ENCODE data around the gene GRIN1. TPM values are rescaled to one million over a fixed set of nuclear protein-coding genes. Genes with fewer than 3 reads are reported as not detected.

The GRIN1 gene
- under 1 TPM in 1 of 4 donors, not detected in 3; 0.20 TPM for polyA plus RNA-seq (ENCODE audit: insufficient read length in 4 of 4)

DNA sequence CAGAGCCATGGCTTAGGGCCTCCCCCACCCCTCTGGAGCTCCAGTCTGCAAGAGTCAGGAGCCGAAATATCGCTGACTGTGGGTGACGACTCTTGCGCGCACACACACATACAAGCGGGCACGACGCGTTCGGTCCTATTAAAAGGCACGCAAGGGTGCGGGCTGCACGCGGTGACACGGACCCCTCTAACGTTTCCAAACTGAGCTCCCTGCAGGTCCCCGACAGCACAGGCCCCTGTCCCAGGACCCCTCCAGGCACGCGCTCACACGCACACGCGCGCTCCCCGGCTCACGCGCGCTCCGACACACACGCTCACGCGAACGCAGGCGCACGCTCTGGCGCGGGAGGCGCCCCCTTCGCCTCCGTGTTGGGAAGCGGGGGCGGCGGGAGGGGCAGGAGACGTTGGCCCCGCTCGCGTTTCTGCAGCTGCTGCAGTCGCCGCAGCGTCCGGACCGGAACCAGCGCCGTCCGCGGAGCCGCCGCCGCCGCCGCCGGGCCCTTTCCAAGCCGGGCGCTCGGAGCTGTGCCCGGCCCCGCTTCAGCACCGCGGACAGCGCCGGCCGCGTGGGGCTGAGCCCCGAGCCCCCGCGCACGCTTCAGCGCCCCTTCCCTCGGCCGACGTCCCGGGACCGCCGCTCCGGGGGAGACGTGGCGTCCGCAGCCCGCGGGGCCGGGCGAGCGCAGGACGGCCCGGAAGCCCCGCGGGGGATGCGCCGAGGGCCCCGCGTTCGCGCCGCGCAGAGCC, at the start of gene GRIN1:
TSS of gene GRIN1 (plus strand) at position 433 of the 746 bp plus-strand sequence. CDS start 333 bp downstream, outside the sequence.
- peak in 2 of 4 donors; percentile 34 to 42 for DNase-seq (ENCODE audit: low read depth in 4 of 4, low spot score in 3 of 4)

DNA sequence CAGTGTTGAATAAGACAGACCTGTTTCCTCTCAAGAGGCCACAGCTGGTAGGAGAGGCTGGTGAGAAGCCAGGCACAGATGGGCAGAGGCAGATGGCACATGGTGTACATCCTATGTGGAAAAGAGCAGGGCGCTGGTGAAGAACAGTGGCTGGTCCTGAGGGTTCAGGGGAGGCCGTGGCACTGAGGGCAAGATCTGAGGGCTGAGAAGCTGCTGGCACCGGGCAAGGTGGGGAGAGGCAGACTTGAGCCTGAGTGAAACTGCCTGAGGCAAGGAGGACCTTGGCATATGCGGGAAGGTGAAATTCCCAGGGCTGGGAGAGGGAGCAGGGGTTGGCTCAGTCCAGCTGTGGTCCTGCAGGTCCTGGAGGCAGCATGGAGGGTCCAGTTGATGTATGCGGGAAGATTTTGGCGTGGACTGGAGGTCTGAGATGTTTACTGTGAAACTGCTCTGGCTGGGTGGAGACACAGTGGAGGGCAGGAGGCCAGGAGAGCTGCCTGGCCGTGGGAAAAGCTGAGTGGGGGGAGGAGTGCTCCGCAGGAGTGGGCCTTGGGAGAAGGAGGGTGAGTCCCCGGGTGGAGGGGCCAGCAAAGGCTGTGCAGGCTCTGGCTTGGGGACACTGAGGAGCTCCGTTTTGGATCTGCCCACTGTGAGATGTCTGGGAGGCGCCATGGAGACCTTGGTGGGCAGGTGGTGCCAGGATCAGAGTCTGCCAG, 49.6 kb upstream of the GRIN1 start:
- DNase-seq (ENCODE audit: low read depth in 4 of 4, low spot score in 3 of 4) = no peak

DNA sequence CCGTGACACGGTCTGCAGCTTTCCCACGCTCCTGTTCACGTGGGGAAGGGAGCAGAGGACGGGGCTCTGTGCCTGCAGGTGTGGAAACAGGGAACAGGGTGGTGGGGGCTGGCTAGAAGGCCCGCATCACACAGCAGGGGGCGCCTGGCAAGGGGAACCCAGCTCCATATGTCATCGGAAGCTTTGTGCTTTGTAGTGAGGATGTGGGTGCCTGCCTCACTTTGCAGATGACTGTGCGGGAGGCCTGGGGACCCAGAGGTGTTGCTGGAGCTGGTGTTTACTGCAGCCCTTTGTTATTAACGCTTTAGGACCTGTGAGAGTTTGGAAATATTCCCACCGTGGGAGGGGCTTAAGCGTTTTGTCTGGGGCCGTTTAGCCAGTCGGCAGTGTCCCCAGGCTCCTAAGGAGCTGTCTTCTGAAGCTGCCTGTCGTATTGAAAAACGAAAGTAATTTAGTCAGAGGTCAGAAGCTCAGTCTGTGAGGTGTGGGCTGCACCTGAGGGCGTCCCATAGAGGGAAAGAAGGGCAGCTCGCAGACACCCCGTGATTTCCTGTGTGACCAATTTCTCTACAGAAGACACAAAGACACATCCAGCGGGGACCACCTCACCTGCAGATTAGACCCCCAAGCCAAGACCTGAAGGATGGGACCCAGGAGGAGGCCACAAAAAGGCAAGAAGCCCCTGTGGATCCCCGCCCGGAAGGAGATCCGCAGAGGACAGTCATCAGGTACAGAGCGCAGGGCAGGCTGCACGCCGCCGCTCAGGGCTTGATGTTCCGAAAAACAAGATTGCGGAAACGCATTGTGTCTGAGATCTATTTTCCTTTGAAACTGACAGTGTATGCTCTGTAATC, 43.1 kb upstream of the GRIN1 start:
- DNase-seq (ENCODE audit: low read depth in 4 of 4, low spot score in 3 of 4) = no peak

DNA sequence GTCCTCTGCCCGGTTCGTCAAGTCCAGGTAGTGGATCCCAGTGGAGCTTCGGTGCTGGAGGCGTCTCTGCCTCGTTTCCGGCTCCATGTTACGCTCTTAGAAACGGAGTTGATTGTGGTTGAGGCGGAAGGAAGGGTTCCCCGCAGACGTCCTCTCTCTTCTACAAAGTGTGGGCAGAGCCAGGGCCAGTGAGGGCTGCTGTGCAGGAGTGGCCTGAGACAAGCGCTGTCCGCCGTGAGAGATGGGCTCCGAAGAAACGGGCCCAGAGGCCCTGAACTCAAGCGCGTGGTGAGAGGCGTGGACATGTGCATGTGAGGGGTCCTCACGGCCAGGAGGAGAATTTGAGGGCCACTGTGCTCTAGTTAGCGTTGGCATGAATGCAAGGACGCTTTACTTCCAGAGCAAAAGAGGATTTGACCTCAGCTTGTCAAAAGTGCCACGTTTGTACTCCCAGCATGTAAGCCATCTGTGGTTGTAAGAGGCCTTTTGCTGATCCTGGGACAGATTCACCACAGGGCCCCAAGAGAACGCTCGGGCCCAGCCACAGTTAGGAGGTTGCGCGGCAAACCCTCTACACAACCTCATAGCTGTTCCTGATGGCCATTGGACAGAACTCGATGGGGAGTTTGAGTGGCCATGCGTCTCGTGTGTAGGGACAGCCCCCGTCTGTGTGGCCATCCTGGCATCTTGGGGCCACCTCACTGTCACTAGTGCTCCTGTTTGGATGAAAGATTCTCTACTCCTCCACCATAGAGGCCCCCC, 42.0 kb upstream of the GRIN1 start:
- DNase-seq (ENCODE audit: low read depth in 4 of 4, low spot score in 3 of 4) = no peak

DNA sequence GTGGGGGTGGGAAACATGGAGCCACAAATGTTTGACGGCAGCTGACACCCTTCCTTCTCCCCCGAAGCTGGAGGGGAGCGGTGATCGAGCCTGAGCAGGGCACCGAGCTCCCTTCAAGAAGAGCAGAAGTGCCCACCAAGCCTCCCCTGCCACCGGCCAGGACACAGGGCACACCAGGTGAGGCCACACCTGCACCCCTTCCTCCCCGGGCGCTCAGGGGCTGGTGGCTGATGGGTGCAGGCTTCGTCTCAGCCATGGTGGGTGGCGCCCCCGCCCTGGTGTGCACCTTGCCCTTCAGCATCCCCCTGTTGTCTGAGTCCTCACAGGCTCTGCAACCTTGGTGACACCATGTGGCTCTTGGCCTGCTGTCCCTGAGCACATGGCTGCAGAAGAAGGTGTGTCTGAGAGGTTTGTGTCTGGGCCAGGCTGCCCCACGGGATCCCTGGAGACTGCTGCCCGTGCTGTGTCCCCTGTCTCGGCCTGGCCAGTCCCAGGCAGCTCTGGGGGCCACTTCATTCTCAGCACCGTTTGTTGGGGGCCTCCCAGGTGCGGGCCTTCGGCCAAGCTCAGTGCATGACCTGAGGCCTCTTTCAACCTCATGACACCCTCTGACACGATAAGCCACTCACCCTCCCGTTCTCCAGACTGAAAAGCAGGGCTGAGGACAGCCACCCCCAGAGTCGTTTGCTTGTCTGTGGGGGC, 41.0 kb upstream of the GRIN1 start:
- no peak for DNase-seq (ENCODE audit: low read depth in 4 of 4, low spot score in 3 of 4)

DNA sequence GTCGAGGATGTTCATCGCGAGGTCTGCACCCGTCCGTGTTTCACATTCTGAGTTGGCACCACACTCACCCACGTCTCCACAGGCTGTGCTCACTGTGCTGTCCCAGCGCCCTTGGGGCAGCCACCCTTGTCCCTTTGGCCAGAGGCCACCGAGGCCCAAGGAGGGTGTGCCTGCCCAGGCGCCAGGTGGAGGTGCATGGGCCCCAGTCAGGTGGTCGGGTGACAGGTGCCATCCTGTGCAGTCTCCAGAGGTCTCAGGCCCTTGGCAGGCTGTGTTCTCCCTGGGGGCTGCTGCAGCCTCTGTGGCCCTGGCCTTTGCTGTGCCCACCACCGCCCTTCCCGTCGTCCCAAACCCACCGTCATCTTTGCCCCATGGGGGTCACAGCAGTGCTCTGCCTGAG, 39.7 kb upstream of the GRIN1 start:
- DNase-seq (ENCODE audit: low read depth in 4 of 4, low spot score in 3 of 4) = no peak

DNA sequence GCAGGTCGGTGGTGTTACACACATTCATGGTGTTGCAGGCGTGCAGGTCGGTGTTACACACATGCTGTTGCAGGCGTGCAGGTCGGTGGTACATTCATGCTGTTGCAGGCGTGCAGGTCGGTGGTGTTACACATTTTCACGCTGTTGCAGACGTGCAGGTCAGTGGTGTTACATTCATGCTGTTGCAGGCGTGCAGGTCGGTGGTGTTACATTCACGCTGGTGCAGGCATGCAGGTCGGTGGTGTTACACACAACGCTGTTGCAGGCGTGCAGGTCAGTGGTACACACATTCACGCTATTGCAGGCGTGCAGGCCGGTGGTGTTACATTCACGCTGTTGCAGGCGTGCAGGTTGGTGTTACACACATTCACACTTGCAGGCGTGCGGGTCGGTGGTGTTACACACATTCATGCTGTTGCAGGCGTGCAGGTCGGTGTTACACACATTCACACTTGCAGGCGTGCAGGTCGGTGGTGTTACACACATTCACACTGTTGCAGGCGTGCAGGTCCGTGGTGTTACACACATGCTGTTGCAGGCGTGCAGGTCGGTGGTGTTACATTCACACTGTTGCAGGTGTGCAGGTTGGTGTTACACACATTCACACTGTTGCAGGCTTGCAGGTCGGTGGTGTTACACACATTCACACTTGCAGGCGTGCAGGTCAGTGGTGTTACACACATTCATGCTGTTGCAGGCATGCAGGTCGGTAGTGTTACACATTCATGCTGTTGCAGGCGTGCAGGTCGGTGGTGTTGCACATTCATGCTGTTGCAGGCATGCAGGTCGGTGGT, 35.6 kb upstream of the GRIN1 start:
- DNase-seq (ENCODE audit: low read depth in 4 of 4, low spot score in 3 of 4) = no peak

DNA sequence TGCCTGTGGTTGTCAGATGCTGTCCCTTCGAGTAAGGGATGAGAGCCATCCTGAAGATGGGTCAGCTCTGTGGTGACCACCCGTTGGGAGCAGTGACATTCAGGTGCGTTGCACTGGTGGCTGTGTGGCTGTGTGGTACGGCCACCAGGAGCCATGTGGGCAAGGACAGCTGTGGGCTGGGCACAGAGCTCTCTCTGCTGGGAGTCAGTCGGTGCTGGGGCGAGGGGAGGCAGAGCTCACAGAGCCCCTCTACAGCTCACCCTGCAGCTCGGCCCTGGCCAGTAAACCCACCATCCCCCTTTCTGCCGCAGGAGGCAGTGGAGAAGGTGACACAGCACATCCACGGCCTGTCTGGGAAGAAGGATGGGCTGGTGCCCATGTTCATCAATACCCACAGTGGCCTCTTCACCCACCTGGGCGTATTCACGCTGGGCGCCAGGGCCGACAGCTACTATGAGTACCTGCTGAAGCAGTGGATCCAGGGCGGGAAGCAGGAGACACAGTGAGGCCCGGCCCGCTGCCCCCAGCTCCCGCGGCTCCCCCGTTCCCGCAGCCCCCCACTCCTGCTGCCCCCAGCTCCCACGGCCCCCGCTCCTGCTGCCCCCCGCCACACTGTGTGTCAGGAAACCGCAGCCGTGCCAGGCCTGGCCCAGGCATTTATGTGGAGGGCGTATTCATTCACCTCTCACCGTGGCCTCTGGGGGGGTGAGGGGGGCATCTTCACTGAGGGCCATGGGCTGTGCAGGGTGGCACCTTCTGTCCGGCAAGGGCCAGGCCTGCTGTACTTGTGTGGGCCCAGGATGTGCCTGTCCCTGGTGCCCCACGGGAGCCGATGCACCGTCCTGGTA, 32.9 kb upstream of the GRIN1 start:
- no peak for DNase-seq (ENCODE audit: low read depth in 4 of 4, low spot score in 3 of 4)

DNA sequence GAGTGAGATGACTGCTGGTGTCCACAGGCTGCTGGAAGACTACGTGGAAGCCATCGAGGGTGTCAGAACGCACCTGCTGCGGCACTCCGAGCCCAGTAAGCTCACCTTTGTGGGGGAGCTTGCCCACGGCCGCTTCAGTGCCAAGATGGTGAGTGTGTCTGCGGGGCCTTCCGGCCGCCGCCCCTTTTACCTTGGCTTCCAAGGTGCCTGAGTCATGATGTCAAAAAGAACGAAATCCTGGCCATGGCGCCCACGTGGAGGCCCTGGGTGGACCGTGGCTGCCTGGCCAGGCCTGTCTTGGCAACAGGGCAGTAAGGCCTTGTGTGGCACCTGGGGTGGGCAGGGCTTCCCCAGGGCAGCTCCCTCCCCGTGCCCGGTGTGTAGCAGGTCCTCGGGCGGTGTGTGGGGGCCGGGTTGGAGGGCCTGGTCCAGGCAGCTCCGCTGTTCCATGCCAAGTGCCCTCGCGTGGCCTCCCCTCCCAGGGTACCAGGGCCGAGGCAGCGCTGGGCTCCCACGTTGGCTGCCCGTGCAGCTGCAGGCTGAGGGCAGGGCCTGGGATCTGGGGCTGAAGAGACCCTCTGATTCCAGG, 32.2 kb upstream of the GRIN1 start:
- DNase-seq (ENCODE audit: low read depth in 4 of 4, low spot score in 3 of 4) = no peak

DNA sequence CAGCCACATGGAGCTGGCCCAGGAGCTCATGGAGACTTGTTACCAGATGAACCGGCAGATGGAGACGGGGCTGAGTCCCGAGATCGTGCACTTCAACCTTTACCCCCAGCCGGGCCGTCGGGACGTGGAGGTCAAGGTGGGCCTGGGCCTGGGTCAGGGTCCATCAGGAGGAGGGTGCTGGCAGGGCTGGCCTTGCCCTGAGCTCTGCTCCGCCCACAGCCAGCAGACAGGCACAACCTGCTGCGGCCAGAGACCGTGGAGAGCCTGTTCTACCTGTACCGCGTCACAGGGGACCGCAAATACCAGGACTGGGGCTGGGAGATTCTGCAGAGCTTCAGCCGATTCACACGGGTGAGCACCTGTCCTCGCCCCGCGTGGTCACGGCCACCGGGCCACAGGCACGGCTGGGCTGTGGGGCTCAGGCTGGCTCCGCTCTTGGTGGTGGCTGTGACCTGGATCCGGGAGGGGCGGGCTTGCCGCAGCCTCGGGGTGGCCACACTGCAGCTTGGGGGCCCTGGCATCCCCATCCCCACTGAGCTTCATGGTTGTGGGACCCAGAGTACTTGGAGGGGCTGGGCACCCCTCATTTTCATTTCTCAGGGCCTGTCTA, 31.5 kb upstream of the GRIN1 start:
- DNase-seq (ENCODE audit: low read depth in 4 of 4, low spot score in 3 of 4) = no peak

DNA sequence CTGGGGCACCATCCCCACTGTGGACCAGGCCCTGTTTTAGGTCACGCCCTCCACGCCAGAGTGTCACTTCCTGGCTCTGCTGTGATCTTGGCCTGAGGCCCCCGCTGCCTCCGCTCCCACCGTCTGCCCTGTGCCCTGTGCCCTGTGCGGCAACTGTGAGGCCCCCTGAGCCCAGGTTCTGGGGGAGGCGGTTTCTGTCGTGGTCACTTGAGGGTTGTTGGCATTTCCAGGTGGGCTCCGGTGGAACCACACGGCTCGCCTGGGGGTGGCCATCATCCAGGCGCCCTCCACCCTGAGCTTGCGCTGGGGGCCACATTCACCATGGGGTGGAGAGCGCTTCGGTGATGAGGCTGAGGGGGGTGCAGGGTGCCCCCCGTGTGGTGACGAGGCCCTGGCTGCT, 31.0 kb upstream of the GRIN1 start:
- no peak for DNase-seq (ENCODE audit: low read depth in 4 of 4, low spot score in 3 of 4)

DNA sequence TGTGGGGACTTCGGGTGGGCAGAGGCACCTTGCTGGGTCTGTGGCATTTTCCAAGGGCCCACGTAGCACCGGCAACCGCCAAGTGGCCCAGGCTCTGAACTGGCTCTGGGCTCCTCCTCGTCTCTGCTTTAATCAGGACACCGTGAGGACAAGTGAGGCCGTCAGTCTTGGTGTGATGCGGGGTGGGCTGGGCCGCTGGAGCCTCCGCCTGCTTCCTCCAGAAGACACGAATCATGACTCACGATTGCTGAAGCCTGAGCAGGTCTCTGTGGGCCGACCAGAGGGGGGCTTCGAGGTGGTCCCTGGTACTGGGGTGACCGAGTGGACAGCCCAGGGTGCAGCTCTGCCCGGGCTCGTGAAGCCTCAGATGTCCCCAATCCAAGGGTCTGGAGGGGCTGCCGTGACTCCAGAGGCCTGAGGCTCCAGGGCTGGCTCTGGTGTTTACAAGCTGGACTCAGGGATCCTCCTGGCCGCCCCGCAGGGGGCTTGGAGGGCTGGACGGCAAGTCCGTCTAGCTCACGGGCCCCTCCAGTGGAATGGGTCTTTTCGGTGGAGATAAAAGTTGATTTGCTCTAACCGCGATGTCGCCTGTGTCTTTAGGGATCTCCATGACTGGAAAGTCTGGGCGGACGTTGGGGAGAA, 30.2 kb upstream of the GRIN1 start:
- no peak for DNase-seq (ENCODE audit: low read depth in 4 of 4, low spot score in 3 of 4)

DNA sequence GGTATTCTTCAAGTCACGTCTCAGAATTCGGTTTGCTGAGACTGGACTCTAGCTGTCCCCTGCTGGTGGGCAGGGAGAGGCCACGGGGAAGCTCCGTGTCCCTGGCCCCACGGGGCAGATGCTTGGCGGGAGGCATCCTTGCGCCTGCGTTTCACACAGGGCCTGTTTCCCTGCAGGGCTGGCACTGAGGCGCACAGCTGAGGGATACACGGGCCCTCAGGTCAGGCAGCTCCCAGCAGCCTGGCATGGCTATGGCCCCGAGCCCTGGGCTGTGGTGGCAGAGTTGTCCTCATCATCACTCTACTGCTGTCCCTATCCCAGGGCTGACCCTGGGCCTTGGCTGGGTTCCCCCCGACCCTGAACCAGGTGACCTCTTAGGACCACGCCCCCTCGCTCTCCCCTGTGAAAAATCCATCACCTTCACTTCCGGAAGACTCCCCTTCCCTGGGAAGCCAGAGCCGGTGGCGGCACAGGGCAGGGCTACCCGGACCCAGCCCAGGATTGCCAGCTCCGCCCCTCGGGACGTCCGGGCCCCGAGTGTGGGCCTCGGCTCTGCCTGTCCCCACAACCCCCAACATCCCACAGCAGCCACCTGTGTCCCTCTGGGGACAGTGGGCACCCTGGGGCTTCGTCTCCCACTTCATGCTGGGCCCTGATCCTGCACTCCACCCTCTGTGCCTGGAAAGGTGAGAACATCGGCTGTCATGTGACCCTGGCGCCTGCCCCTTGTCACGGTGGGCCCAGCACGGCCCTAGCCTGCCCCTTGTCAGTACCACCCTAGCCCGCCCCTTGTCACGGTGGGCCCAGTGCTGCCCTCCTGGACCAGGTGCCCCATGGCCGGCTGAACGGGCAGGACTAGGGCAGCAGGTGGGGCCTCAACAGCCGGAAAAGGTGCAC, 29.5 kb upstream of the GRIN1 start:
- DNase-seq (ENCODE audit: low read depth in 4 of 4, low spot score in 3 of 4) = no peak

DNA sequence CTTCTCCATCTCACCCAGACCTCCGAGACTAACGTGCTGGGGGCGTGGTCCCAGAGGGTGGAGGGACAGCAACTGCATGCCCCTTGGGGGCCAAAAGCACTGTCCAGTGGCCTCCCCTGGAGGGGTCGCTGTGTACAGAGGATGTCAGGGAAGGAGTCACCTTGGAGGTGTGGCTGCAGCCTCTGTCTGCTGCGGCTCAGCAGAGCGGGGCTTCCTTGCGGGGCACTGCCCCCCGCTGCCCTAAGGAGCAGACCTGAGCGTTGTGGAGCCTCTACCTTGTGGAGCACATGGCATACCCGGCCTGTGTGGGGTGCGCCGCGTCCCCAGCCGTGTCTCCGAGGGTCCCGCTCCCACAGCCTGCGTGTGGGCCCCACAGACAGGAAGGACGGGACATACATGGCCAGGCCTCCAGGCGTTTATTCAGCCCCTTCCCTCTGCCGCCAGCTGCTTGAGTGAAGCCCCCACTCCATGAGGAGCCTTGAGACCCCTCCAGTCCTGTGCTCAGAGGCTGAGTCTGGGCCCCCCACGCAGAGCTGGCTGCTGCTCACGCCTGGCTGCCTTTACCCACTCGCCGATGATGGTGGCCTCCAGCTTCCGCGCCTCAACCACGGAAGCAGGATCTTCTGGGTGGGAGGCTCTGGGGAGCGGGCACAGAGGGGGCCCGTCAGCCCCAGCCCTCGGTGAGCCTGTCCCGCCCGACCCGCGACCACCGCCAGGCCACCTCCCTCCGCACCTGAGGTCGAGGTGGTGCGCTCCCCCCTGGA, 28.6 kb upstream of the GRIN1 start:
- no peak for DNase-seq (ENCODE audit: low read depth in 4 of 4, low spot score in 3 of 4)
